CD4-positive, alpha-beta T cell (primary cell): ENCODE data around the gene SLC35D3. TPM values are rescaled to one million over a fixed set of nuclear protein-coding genes. Genes with fewer than 3 reads are reported as not detected.

ENCODE experiments used
- ATAC-seq: fragments of 200-7000 bp; cut with Tn5 transposase; one replicate; pipeline ENCODE4 v1.10.0; 2022; ENCODE audit warnings: mild to moderate bottlenecking; ENCODE audit not compliant: poor library complexity
- CTCF ChIA-PET: fragments of 350-600 bp; sonication (Branson Sonifier 250); formaldehyde crosslinking; loops from one replicate; lab custom pipeline; 2021; ENCODE audit warnings: antibody characterized with exemption, inconsistent platforms; lab: Charles Lee
- POLR2A ChIA-PET: fragments of 350-600 bp; sonication (Branson Sonifier 250); formaldehyde crosslinking; loops from one replicate; lab custom pipeline; 2021; ENCODE audit warnings: antibody characterized with exemption, inconsistent platforms; lab: Charles Lee
- DNase-seq, 14 experiments: peaks; one replicate each; pipeline ENCODE4 v3.0.0-alpha.2; 2013 to 2020; ENCODE audit warnings: mixed read lengths in 2 of 14
- H3K27ac ChIP-seq, 2 donors: one replicate each; pipeline versions ENCODE4 v1.5.1 to v1.7.0; 2013; ENCODE audit warnings: low read length in 2 of 2, low read depth in 1 of 2, mild to moderate bottlenecking in 1 of 2
- H3K27me3 ChIP-seq, 2 experiments: 1 replicate in 1 of 2; 2 replicates in 1 of 2; pipeline versions ENCODE4 v1.6.1 to v1.7.0; 2013; ENCODE audit warnings: low read length in 2 of 2, control low read depth in 1 of 2, mild to moderate bottlenecking in 1 of 2, moderate library complexity in 1 of 2; ENCODE audit not compliant: insufficient read depth in 2 of 2, control insufficient read depth in 1 of 2
- H3K36me3 ChIP-seq: one replicate; pipeline ENCODE4 v1.6.1; 2013; ENCODE audit warnings: low read length, control low read depth; ENCODE audit not compliant: insufficient read depth
- H3K4me1 ChIP-seq: one replicate; pipeline ENCODE4 v1.6.1; 2013; ENCODE audit warnings: low read length, control low read depth; ENCODE audit not compliant: insufficient read depth
- H3K4me3 ChIP-seq: one replicate; pipeline ENCODE4 v1.5.1; 2013; ENCODE audit warnings: mild to moderate bottlenecking, low read length, moderate library complexity
- H3K9me3 ChIP-seq, 2 experiments: 1 replicate in 1 of 2; 2 replicates in 1 of 2; pipeline versions ENCODE4 v1.6.1 to v1.7.0; 2013; ENCODE audit warnings: low read length in 2 of 2, mild to moderate bottlenecking in 2 of 2, control low read depth in 1 of 2, moderate library complexity in 1 of 2; ENCODE audit not compliant: control insufficient read depth in 1 of 2, insufficient read depth in 1 of 2
- H3K27ac Mint-ChIP-seq: one replicate; pipeline ENCODE4 v1.8.0; 2020; ENCODE audit warnings: mixed read lengths
- H3K27me3 Mint-ChIP-seq: one replicate; pipeline ENCODE4 v1.8.0; 2021; ENCODE audit warnings: mixed read lengths
- H3K36me3 Mint-ChIP-seq: one replicate; pipeline ENCODE4 v1.8.0; 2021; ENCODE audit warnings: low read depth, mixed read lengths
- H3K4me1 Mint-ChIP-seq: one replicate; pipeline ENCODE4 v1.8.0; 2021; ENCODE audit warnings: low read depth, mixed read lengths
- H3K4me3 Mint-ChIP-seq: one replicate; pipeline ENCODE4 v1.8.0; 2020; ENCODE audit warnings: mild to moderate bottlenecking, mixed read lengths
- H3K9me3 Mint-ChIP-seq: one replicate; pipeline ENCODE4 v1.8.0; 2020; ENCODE audit warnings: mixed read lengths
- intact Hi-C, 2 experiments: fragments of 100-400 bp; cut with DNase I in 1 of 2; cut with micrococcal nuclease in 1 of 2; formaldehyde crosslinking; loops; one replicate each; pipeline versions ENCODE4 v1.15.1 to v1.9.0; 2023 to 2025; cut with DNase I, micrococcal nuclease
- total RNA-seq, 174 experiments: library from RNA in 2 of 174; stranded (reverse) in 2 of 174; gene quantifications; one replicate each; pipeline ENCODE4 v1.2.3 and lab custom pipeline; 2021 to 2026
- TF ChIP-seq, protein P1 (sequence below): fragments of 200-600 bp; IDR thresholded peaks from one replicate; pipeline ENCODE4 v1.8.0; 2022; ENCODE audit warnings: antibody characterized with exemption, mild to moderate bottlenecking

Gene SLC35D3
- total RNA-seq, 2 experiments from 2014 or later, result not detected

DNA sequence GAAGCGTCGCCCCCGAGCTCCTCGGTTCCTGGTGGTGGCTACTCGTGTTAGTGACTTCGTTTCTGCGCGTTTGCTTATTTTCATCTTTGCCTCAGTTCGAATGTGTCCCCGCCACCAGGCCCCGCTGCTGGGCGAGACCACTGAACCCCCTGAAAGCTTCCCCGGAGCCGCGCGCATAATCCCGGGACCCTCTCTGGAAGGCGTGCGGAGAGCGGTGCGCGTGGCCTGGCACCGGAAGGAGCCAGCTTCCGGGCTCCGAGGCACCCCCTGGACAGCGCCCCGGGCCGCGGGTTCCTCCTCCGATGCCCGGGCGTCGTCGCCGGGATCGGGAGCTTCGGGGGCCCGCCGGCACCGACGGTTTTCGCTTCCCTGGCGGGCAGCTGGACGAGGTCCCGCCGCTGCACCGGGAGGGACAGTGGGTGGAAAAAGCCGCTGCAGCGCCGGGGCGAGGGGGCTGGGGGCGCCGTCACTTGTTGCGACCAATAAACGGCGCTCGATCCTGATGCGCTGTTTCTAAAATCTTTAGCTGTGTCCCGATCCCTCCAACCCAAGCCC is 643 bp upstream of the SLC35D3 start:
- Mint-ChIP-seq H3K36me3 (peaks cover 5% of the 10 kb centered on the region), H3K4me1 (peaks cover 19% of the 10 kb centered on the region), H3K27me3 (peaks cover 59% of the 10 kb centered on the region), H3K4me3 (peak overlapping the region; percentile 84), H3K27ac (no peak overlapping the region), H3K9me3 (no peaks in the 10 kb centered on the region)
- DNase-seq (peak in 3 of 14 experiments; percentile 4 to 14 (median 11)), ATAC-seq (no peak)
- ChIA-PET POLR2A (interaction anchor here (0.8 to 1.6 kb wide), 2 partner anchors 99 to 631 kb away, joined by 3 to 6 read pairs; partner anchors contain the start of genes BCLAF1 and PEX7), CTCF (interaction anchor here (0.7 kb wide), 1 partner anchor 37 kb away, joined by 4 read pairs; no protein-coding TSS in a partner anchor)
- Histone ChIP-seq H3K9me3 (peaks cover 0 to 24% of the 10 kb centered on the region in 2 experiments), H3K27ac (no peak overlapping the region), H3K4me1 (peaks cover 38% of the 10 kb centered on the region), H3K27me3 (peaks cover 38 to 55% of the 10 kb centered on the region in 2 experiments), H3K4me3 (peak overlapping the region; percentile 48), H3K36me3 (no peaks in the 10 kb centered on the region)
- intact Hi-C loops, result no loop called here
- TF ChIP-seq, protein P1, sequence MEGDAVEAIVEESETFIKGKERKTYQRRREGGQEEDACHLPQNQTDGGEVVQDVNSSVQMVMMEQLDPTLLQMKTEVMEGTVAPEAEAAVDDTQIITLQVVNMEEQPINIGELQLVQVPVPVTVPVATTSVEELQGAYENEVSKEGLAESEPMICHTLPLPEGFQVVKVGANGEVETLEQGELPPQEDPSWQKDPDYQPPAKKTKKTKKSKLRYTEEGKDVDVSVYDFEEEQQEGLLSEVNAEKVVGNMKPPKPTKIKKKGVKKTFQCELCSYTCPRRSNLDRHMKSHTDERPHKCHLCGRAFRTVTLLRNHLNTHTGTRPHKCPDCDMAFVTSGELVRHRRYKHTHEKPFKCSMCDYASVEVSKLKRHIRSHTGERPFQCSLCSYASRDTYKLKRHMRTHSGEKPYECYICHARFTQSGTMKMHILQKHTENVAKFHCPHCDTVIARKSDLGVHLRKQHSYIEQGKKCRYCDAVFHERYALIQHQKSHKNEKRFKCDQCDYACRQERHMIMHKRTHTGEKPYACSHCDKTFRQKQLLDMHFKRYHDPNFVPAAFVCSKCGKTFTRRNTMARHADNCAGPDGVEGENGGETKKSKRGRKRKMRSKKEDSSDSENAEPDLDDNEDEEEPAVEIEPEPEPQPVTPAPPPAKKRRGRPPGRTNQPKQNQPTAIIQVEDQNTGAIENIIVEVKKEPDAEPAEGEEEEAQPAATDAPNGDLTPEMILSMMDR, result no peak

DNA sequence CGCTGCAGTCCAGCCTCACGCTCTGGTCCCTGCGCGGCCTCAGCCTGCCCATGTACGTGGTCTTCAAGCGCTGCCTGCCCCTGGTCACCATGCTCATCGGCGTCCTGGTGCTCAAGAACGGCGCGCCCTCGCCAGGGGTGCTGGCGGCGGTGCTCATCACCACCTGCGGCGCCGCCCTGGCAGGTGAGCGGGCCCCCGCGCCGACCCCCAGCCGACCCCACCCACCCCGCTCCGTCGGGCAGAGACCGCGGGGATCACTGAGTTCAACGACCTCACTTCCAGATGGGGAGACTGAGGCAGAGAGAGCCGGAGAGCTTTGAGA is 545 bp downstream of the SLC35D3 start:
- Histone ChIP-seq H3K4me3 (peak overlapping the region; percentile 5), H3K4me1 (peaks cover 38% of the 10 kb centered on the region), H3K27ac (no peak overlapping the region), H3K9me3 (peaks cover 0 to 24% of the 10 kb centered on the region in 2 experiments), H3K27me3 (peaks cover 41 to 55% of the 10 kb centered on the region in 2 experiments), H3K36me3 (no peaks in the 10 kb centered on the region)
- peaks cover 71% of the 10 kb centered on the region for H3K27me3 Mint-ChIP-seq
- TF ChIP-seq, protein P1, result no peak
- no peak overlapping the region for H3K27ac Mint-ChIP-seq
- ATAC-seq (no peak), DNase-seq (no peak)
- no peaks in the 10 kb centered on the region for H3K9me3 Mint-ChIP-seq
- H3K36me3 Mint-ChIP-seq, result no peaks in the 10 kb centered on the region
- ChIA-PET CTCF (interaction anchor here (1.2 kb wide), 1 partner anchor 130 kb away, joined by 3 read pairs; the partner anchor contains the start of gene MAP3K5), POLR2A (interaction anchor here (1.6 kb wide), 1 partner anchor 100 kb away, joined by 6 read pairs; the partner anchor contains the start of gene PEX7)
- peak overlapping the region; percentile 77 for H3K4me3 Mint-ChIP-seq
- peaks cover 19% of the 10 kb centered on the region for H3K4me1 Mint-ChIP-seq
- intact Hi-C loops, result no loop called here

DNA sequence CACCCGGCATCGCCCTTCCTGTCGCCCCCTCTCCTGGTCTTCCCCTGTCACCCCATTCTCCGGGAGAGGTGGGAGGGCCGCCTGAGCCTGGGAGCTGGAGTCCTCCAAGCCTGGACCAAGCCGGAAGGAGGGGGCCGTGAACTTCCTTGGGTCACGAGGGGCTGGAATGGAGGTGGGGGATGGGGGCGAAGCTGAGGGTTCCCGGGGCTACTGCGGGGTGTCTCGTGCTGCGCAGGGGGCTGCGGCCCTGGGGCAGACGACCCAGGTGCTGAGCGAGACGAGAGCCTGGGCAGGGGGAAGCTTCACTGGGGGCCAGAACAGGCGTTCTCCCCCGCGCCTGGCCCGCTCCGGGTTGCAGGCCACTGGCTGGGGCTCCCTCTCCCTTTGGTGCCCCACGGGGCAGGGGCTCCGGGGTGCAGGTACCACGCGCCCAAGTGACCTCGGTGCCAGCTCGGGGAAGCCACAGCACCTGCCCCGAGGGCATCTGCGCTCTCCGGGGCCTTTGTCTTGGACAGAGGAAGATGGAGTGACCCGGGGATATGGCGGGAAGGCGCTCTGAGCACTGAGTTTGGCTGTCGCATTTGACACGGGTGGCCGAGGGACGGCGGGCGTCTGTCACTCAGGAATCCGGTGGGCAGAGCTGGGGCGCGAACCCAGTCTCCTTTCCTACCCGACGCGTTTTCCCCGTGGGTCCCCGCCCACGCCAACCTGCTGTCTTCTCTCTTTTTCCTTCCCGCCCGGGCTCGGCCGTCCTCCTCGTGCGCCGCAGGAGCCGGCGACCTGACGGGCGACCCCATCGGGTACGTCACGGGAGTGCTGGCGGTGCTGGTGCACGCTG is 1.2 kb downstream of the SLC35D3 start:
- intact Hi-C loops, result no loop called here
- H3K4me3 Mint-ChIP-seq, result peak overlapping the region; percentile 66
- Histone ChIP-seq H3K36me3 (no peaks in the 10 kb centered on the region), H3K9me3 (peaks cover 0 to 24% of the 10 kb centered on the region in 2 experiments), H3K4me3 (peak overlapping the region; percentile 25), H3K27ac (no peak overlapping the region), H3K4me1 (peaks cover 38% of the 10 kb centered on the region), H3K27me3 (peaks cover 41 to 55% of the 10 kb centered on the region in 2 experiments)
- TF ChIP-seq, protein P1, result no peak
- no peaks in the 10 kb centered on the region for H3K9me3 Mint-ChIP-seq
- DNase-seq (peak in 3 of 14 experiments; percentile 4 to 35 (median 34)), ATAC-seq (no peak)
- H3K27me3 Mint-ChIP-seq, result peaks cover 70% of the 10 kb centered on the region
- no peak overlapping the region for H3K27ac Mint-ChIP-seq
- peaks cover 19% of the 10 kb centered on the region for H3K4me1 Mint-ChIP-seq
- ChIA-PET CTCF (interaction anchor here (1.2 kb wide), 1 partner anchor 131 kb away, joined by 3 read pairs; the partner anchor contains the start of gene MAP3K5), POLR2A (interaction anchor here (1.6 kb wide), 1 partner anchor 101 kb away, joined by 6 read pairs; the partner anchor contains the start of gene PEX7)
- no peaks in the 10 kb centered on the region for H3K36me3 Mint-ChIP-seq
